Activated naive CD4-positive, alpha-beta T cell treated with Interleukin-2 at 50 U/mL for 16 hours (primary cell): ENCODE measurements around the gene CCDC73.
"Not testable (repeated sequence)": the region's sequence is repeated elsewhere in the genome, so short reads cannot be mapped to it uniquely, and the experiment has no call there.

ENCODE experiments used
- DNase-seq: peaks from one replicate; pipeline ENCODE4 v3.0.0-alpha.2; 2020

The CCDC73 gene

GRCh38 chr11:32792948-32793475 is 1.4 kb downstream of the CCDC73 start:
- DNase-seq: peak; percentile 65

- DNase-seq: no peak
Measured at GRCh38 chr11:32792111-32792947, 2.1 kb downstream of the CCDC73 start.

GRCh38 chr11:32790916-32791315 is 3.5 kb downstream of the CCDC73 start:
- no peak for DNase-seq

GRCh38 chr11:32786811-32787210 is 7.7 kb downstream of the CCDC73 start:
- no peak for DNase-seq

- no peak for DNase-seq
Measured at GRCh38 chr11:32785262-32785661, 9.2 kb downstream of the CCDC73 start.

- no peak for DNase-seq
Measured at GRCh38 chr11:32781721-32782120, 12.7 kb downstream of the CCDC73 start.

GRCh38 chr11:32780839-32781238 is 13.6 kb downstream of the CCDC73 start:
- not testable (repeated sequence) for DNase-seq

- DNase-seq: no peak
Measured at GRCh38 chr11:32779136-32779535, 15.3 kb downstream of the CCDC73 start.

GRCh38 chr11:32775908-32776307 is 18.6 kb downstream of the CCDC73 start:
- DNase-seq: no peak

- DNase-seq: no peak
Measured at GRCh38 chr11:32774081-32774480, 20.4 kb downstream of the CCDC73 start.

GRCh38 chr11:32772731-32773130 is 21.7 kb downstream of the CCDC73 start:
- DNase-seq: no peak

- not testable (repeated sequence) for DNase-seq
Measured at GRCh38 chr11:32761774-32762173, 32.7 kb downstream of the CCDC73 start.

- DNase-seq: no peak
Measured at GRCh38 chr11:32758291-32758690, 36.2 kb downstream of the CCDC73 start.

GRCh38 chr11:32753181-32753580 is 41.3 kb downstream of the CCDC73 start:
- not testable (repeated sequence) for DNase-seq

GRCh38 chr11:32752001-32752400 is 42.5 kb downstream of the CCDC73 start:
- no peak for DNase-seq

- DNase-seq: no peak
Measured at GRCh38 chr11:32751381-32751780, 43.1 kb downstream of the CCDC73 start.

- DNase-seq: no peak
Measured at GRCh38 chr11:32729976-32730375, 64.5 kb downstream of the CCDC73 start.

GRCh38 chr11:32723332-32723731 is 71.1 kb downstream of the CCDC73 start:
- no peak for DNase-seq

GRCh38 chr11:32722255-32722654 is 72.2 kb downstream of the CCDC73 start:
- DNase-seq: no peak

- no peak for DNase-seq
Measured at GRCh38 chr11:32713496-32713895, 81.0 kb downstream of the CCDC73 start.

- DNase-seq: not testable (repeated sequence)
Measured at GRCh38 chr11:32708978-32709377, 85.5 kb downstream of the CCDC73 start.

- no peak for DNase-seq
Measured at GRCh38 chr11:32706985-32707741, 87.3 kb downstream of the CCDC73 start.

GRCh38 chr11:32705309-32706033 is 89.0 kb downstream of the CCDC73 start:
- no peak for DNase-seq
